SIG-M5 treated with dmso at 0.1 percent for 504 hours (cell line): Measurements from ENCODE around the gene FNDC3A.

ENCODE experiments used
- DNase-seq: peaks from one replicate; lab custom pipeline; 2025; ENCODE audit not compliant: unreplicated experiment; lab: John Stamatoyannopoulos, UW

FNDC3A gene

DNA sequence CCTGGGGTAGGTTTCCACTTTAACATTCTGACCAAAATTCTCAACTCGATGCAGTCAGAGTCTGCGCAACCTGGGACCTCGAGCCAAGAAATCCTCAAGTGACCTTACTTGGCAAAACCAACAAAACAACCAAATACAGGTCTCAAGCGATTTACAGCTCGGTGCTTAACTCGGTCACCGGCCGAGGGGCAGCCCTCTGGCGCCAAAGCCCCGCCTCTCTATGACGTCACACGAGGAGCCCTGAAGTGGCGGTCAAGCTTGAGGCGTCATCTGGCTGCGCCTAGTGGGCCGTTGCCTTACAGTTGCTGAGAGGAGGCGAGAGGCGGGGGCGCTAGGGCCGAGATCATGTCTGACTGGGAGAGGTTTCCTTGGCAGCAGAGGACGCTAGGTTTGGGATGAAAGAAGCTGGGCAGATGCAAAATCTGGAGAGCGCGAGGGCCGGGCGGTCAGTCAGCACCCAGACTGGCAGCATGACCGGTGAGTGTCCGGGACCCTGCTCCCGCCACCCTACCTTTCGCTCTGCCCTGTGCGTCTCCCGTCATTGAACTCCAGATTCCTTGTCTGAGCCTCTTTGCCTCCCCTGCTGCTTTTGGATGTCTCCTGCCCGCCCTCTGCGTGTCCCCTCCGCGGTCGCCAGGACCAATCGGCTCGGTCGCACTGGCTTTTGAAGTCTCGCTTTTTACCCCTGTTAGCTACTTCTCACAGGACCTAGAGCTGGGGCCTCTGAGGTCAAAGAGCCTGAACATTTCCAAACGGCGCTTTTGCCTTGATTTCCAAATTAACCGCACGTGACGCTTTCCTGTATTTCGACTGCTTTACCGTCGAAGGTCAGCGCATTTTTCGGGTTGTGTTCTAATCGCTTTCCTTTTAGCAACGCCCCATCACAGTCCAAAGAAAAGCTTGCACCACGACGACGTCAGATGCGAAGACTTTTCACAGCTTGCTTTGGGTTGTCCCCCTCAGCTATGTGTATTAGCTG, 272.2 kb downstream of the FNDC3A start, which contains the start of gene CDADC1:
CDADC1 (plus strand) TSS at position 283 of the 979 bp plus-strand sequence; CDS start at position 396, 113 bp downstream.
- DNase-seq = peak; percentile 93

DNA sequence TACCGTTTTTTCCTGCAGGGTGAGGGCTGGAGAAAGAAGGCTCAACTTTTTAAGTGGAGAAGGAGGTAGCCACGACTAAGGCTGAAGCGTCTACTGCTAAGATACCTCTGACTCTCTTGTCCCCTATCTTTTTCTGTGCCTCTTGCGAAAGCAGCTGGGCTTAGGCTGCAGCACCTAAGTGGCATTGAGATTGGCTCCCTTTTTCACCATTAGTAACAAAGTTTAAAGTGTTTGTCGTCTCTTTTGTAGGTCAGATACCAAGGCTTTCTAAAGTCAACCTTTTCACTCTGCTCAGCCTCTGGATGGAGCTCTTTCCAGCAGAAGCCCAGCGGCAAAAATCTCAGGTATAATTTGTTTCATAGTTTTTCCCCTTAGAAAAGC, 272.9 kb downstream of the FNDC3A start:
- DNase-seq = peak; percentile 56

DNA sequence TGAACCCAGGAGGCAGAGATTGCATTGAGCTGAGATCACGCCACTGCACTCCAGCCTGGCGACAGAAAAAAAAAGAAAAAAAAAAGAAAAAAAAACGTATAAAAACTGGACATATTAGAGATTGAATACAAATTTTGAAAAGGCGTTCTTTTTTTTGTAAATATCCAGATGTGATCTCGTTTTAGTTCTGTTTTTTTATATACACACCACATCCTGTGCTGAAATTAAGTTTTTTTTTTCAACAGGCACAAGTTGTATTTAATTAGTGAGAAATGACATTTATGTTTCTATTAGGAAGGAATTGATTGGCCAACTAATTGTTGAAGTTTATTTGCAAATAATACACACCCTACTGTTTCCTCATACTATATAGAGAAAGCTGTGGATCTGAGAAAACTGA, 275.6 kb downstream of the FNDC3A start:
- DNase-seq = no peak

DNA sequence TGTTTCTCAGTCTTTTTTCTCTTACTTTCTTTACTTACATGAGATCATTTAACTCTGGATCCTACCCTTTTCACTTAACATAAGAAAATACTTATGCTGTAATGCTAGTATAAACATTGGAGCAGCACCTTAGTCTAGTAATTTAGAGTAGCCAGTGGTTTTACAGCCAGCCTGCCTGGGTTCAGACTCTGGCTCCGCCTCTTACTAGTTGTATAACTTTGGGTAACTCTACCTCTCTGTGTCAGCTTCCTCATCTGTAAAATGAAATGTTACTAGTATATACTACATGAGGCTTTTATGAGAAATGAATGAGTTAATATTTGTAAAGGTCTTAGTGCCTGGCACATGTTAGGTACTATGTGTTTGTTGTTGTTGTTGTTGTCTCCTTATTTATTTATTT, 277.6 kb downstream of the FNDC3A start:
- peak; percentile 11 for DNase-seq

DNA sequence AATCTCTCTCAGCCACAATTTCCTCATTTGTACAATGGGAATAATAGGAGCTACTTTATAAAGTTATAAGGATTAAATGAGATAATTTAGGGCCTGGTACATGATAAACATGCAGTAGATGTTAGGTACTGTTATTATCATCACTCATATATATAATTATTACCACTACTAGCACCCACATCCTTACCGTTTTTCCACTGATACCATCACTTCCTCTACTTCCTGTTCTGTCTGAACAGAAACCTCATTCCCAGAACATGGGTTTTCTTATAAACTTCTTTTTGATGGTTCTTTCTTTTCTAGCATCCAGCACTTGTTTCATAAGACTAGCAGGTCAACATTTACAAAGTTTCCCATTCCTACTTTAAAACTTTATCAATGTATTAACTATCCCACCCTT, 278.3 kb downstream of the FNDC3A start:
- DNase-seq = no peak

DNA sequence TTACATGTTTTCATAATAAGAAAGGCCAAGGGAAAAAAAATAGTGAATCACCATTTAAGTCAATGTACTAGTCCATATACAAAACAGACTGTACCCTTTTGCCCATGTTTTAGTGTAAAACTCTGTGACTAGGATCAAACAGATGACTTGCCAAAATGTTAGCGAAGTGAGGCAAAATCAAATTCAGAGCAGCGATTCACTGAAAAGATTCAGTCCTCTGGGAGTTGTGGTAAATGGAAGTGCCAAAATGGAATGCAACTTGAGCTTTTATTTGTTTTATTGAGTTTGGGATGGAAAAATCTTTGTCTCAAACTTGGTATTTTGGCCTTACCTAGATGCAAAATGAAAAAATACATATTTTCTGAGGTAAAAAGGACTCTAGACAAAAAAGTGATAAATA, 281.1 kb downstream of the FNDC3A start:
- DNase-seq = no peak

DNA sequence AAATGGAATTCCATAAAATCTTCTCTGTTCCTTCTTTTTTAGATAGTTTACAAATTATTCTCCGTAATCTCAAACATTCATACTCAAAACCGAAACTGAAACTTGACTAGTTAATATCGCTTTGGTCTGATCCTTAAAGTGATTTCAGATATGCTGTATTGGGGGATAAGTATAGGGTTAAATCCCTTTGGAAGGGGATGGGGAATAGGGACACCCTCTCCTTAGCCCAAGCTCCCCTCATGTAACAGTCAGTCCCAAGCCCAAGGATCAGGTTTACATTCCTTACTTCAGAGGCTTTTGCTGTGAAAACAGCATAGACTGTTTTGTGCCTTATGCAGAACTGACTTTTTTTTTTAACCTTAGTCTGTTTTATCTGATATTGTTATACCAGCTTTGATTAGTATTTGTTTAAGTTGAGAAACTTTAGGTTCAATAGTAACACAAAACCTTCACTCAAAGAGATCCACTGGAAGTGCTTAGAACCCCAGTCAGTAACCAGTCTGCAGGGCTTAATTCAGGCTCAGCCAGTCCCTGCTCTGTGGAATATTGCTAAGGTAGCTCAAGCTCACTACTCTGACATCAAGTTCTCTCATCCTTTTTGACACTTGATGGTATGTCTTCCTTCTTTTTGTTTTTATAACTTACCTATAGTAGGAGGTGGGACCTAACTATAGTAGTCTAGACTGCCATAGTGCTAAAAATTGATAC, 282.5 kb downstream of the FNDC3A start:
- DNase-seq = no peak
